ENCODE data around the gene CDK5RAP1. TPM values are rescaled to one million over a fixed set of nuclear protein-coding genes. Genes with fewer than 3 reads are reported as not detected.

CDK5RAP1 gene
- total and polyA plus RNA-seq, 11 donors, result 17.6 to 34.9 (median 21.2) TPM

- 84 to 86% (median 85%) methylated on average over 16 of the region's 16 CpGs for WGBS, 4 donors
These were observed 48.9 kb downstream of the CDK5RAP1 start for GRCh38 chr20:33352258-33353012.

GRCh38 chr20:33351696-33352095 lies 49.6 kb downstream of the CDK5RAP1 start:
- no peak overlapping the region for H3K4me3 ChIP-seq
- H3K4me1 ChIP-seq, result no peaks in the 10 kb centered on the region
- ATAC-seq (no peak), DNase-seq (no peak)
- H3K9me3 ChIP-seq, result no peaks in the 10 kb centered on the region
- no peak overlapping the region for H3K27ac ChIP-seq
- peaks cover 0 to 54% (median 31%) of the 10 kb centered on the region in 9 donors for H3K36me3 ChIP-seq
- no peak for TF ChIP-seq POLR2A (IDR thresholded peaks at IDR 0.05)
- TF ChIP-seq, protein P1, sequence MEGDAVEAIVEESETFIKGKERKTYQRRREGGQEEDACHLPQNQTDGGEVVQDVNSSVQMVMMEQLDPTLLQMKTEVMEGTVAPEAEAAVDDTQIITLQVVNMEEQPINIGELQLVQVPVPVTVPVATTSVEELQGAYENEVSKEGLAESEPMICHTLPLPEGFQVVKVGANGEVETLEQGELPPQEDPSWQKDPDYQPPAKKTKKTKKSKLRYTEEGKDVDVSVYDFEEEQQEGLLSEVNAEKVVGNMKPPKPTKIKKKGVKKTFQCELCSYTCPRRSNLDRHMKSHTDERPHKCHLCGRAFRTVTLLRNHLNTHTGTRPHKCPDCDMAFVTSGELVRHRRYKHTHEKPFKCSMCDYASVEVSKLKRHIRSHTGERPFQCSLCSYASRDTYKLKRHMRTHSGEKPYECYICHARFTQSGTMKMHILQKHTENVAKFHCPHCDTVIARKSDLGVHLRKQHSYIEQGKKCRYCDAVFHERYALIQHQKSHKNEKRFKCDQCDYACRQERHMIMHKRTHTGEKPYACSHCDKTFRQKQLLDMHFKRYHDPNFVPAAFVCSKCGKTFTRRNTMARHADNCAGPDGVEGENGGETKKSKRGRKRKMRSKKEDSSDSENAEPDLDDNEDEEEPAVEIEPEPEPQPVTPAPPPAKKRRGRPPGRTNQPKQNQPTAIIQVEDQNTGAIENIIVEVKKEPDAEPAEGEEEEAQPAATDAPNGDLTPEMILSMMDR (IDR thresholded peaks at IDR 0.05), result no peak
- WGBS, 4 donors, result 58 to 91% (median 77%) methylated on average over 3 of the region's 3 CpGs
- intact Hi-C loops (cut with DNase I), result no loop called here
- no peaks in the 10 kb centered on the region for H3K27me3 ChIP-seq

More at GRCh38 chr20:33352258-33353012, 48.9 kb downstream of the CDK5RAP1 start:
- intact Hi-C loops (cut with DNase I), result no loop called here
- no peaks in the 10 kb centered on the region for H3K9me3 ChIP-seq
- TF ChIP-seq, protein P1 (IDR thresholded peaks at IDR 0.05), result no peak
- no peak for TF ChIP-seq POLR2A (IDR thresholded peaks at IDR 0.05)
- ATAC-seq (no peak), DNase-seq (no peak)
- H3K4me1 ChIP-seq, result no peaks in the 10 kb centered on the region
- no peaks in the 10 kb centered on the region for H3K27me3 ChIP-seq
- H3K27ac ChIP-seq, result no peak overlapping the region
- H3K36me3 ChIP-seq, result peaks cover 0 to 60% (median 37%) of the 10 kb centered on the region in 9 donors
- H3K4me3 ChIP-seq, result no peak overlapping the region

GRCh38 chr20:33349493-33349892 lies 51.8 kb downstream of the CDK5RAP1 start:
- intact Hi-C loops (cut with DNase I), result no loop called here
- no peak for ATAC-seq
- Histone ChIP-seq H3K36me3 (peaks cover 0 to 36% (median 14%) of the 10 kb centered on the region in 9 donors), H3K4me3 (no peak overlapping the region), H3K9me3 (no peaks in the 10 kb centered on the region), H3K4me1 (peaks cover 0 to 4% (median 0%) of the 10 kb centered on the region in 12 donors), H3K27ac (no peak overlapping the region), H3K27me3 (no peaks in the 10 kb centered on the region)
- no peak for DNase-seq
- TF ChIP-seq, protein P1 (IDR thresholded peaks at IDR 0.05), result no peak
- no peak for TF ChIP-seq POLR2A (IDR thresholded peaks at IDR 0.05)
- WGBS, 4 donors, result 90 to 99% (median 97%) methylated on average over 7 to 8 of the region's 8 CpGs

DNA sequence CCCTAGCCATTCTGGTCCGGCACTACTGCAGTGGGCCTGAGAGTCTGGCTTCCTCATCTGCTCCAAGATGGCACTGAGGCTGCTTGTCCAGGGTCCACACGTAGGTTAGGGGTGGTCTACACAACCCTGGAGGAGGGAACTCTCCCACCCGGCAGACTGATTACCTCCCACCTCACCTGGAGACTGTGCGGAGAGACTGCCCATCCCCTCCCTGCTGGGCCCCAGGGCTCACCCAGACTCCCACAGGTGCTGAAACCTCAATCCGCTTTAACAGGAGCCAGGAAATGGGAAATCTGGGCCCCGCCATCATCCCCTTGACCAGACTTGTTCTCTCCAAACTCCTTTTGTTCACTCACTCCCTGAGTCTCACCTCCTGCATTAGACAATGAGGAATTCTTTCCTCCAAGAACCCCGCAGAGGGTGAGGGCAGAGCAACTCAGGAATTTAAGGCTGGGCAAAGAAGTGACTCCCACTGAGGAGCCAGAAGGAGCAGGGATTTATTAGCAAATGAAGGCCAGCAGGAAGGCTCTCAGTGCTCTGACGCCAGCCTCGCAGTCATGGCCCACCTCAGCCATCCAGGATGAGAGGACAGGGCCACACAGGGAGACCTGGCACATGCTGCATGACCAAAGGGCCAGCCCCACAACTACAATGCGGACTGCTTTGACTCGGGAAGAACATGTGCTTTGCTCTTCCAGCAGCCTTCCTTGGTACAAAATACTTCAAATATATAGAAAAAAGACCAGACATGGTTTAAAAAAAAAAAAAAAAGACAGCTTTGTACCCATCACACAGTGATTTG lies 53.0 kb downstream of the CDK5RAP1 start:
- Histone ChIP-seq H3K4me3 (no peak overlapping the region), H3K27ac (no peak overlapping the region), H3K36me3 (peaks cover 0 to 24% (median 10%) of the 10 kb centered on the region in 9 donors), H3K9me3 (no peaks in the 10 kb centered on the region), H3K4me1 (peaks cover 0 to 4% (median 0%) of the 10 kb centered on the region in 12 donors), H3K27me3 (no peaks in the 10 kb centered on the region)
- 88 to 93% (median 90%) methylated on average over 10 to 11 of the region's 11 CpGs for WGBS, 4 donors
- DNase-seq, result no peak
- TF ChIP-seq, protein P1 (IDR thresholded peaks at IDR 0.05), result no peak
- no peak for TF ChIP-seq POLR2A (IDR thresholded peaks at IDR 0.05)
- ATAC-seq, result peak in 1 of 4 donors; percentile 10
- intact Hi-C loops (cut with DNase I), result no loop called here

All from heart left ventricle (tissue), 16 donors.